H9 (cell line): ENCODE data around the gene TNNI3. TPM values are rescaled to one million over a fixed set of nuclear protein-coding genes. Genes with fewer than 3 reads are reported as not detected.

Experiments
- DNase-seq: peaks from one replicate; pipeline ENCODE4 v3.0.0-alpha.2; 2017
- H2AFZ ChIP-seq: one replicate; pipeline ENCODE4 v1.6.1; 2013; ENCODE audit warnings: mild to moderate bottlenecking, low read length, control low read depth, moderate library complexity
- H2AK5ac ChIP-seq: 2 replicates; pipeline ENCODE4 v1.6.1; 2013; ENCODE audit warnings: low read length, control low read depth, mixed read lengths; ENCODE audit not compliant: insufficient read length
- H2BK120ac ChIP-seq: one replicate; pipeline ENCODE4 v1.6.1; 2013; ENCODE audit warnings: low read depth, mild to moderate bottlenecking, low read length, control low read depth, inconsistent platforms; ENCODE audit not compliant: poor library complexity, severe bottlenecking
- H2BK12ac ChIP-seq: 2 replicates; pipeline ENCODE4 v1.6.1; 2013; ENCODE audit warnings: low read length, control low read depth, mixed read lengths, low read depth; ENCODE audit not compliant: insufficient read length
- H2BK15ac ChIP-seq: 2 replicates; pipeline ENCODE4 v1.6.1; 2013; ENCODE audit warnings: low read depth, low read length, control low read depth
- H2BK20ac ChIP-seq: one replicate; pipeline ENCODE4 v1.6.1; 2013; ENCODE audit warnings: low read depth, mild to moderate bottlenecking, low read length, control low read depth, inconsistent platforms; ENCODE audit not compliant: poor library complexity, severe bottlenecking
- H2BK5ac ChIP-seq: 2 replicates; pipeline ENCODE4 v1.6.1; 2013; ENCODE audit warnings: low read length, control low read depth, mixed read lengths; ENCODE audit not compliant: insufficient read length
- H3K14ac ChIP-seq: 2 replicates; pipeline ENCODE4 v1.6.1; 2013; ENCODE audit warnings: low read length, control low read depth; ENCODE audit not compliant: insufficient read depth
- H3K18ac ChIP-seq: 2 replicates; pipeline ENCODE4 v1.6.1; 2013; ENCODE audit warnings: low read depth, mild to moderate bottlenecking, mixed read lengths, low read length, control low read depth; ENCODE audit not compliant: insufficient read length
- H3K23ac ChIP-seq: 2 replicates; pipeline ENCODE4 v1.6.1; 2013; ENCODE audit warnings: low read length, control low read depth, mixed read lengths, low read depth; ENCODE audit not compliant: insufficient read length
- H3K23me2 ChIP-seq: 2 replicates; pipeline ENCODE4 v1.6.1; 2013; ENCODE audit warnings: low read depth, mild to moderate bottlenecking, mixed read lengths, low read length, control low read depth; ENCODE audit not compliant: insufficient read length, poor library complexity, severe bottlenecking
- H3K27ac ChIP-seq: 2 replicates; pipeline ENCODE4 v1.5.1; 2013; ENCODE audit warnings: low read length, control low read depth, mixed read lengths, low read depth; ENCODE audit not compliant: insufficient read length
- H3K27me3 ChIP-seq: 2 replicates; pipeline ENCODE4 v1.6.1; 2013; ENCODE audit warnings: low read length, control low read depth, inconsistent platforms; ENCODE audit not compliant: insufficient read depth
- H3K4ac ChIP-seq: 2 replicates; pipeline ENCODE4 v1.6.1; 2013; ENCODE audit warnings: low read depth, mild to moderate bottlenecking, control low read depth, inconsistent platforms, low read length, moderate library complexity
- H3K4me1 ChIP-seq: 2 replicates; pipeline ENCODE4 v1.6.1; 2013; ENCODE audit warnings: low read length, control low read depth, inconsistent platforms; ENCODE audit not compliant: insufficient read depth
- H3K4me2 ChIP-seq: 2 replicates; pipeline ENCODE4 v1.6.1; 2013; ENCODE audit warnings: low read length, control low read depth, mixed read lengths; ENCODE audit not compliant: insufficient read length, insufficient read depth
- H3K56ac ChIP-seq: 2 replicates; pipeline ENCODE4 v1.6.1; 2013; ENCODE audit warnings: low read depth, mild to moderate bottlenecking, mixed read lengths, low read length, control low read depth; ENCODE audit not compliant: insufficient read length
- H3K79me1 ChIP-seq: 2 replicates; pipeline ENCODE4 v1.6.1; 2013; ENCODE audit warnings: low read depth, mild to moderate bottlenecking, moderate library complexity, low read length, control low read depth, inconsistent platforms; ENCODE audit not compliant: insufficient read depth, poor library complexity, severe bottlenecking
- H3K79me2 ChIP-seq: 2 replicates; pipeline ENCODE4 v1.6.1; 2013; ENCODE audit warnings: low read length, control low read depth, inconsistent platforms; ENCODE audit not compliant: insufficient read depth
- H3K9ac ChIP-seq: 2 replicates; pipeline ENCODE4 v1.6.1; 2013; ENCODE audit warnings: low read length, control low read depth, mixed read lengths; ENCODE audit not compliant: insufficient read length; ENCODE audit errors: extremely low read depth
- H3K9me3 ChIP-seq: one replicate; pipeline ENCODE4 v1.6.1; 2013; ENCODE audit warnings: low read depth, low read length, inconsistent platforms; ENCODE audit not compliant: control insufficient read depth
- H3T11ph ChIP-seq: one replicate; pipeline ENCODE4 v1.6.1; 2013; ENCODE audit warnings: mild to moderate bottlenecking, low read length, control low read depth, inconsistent platforms
- H4K20me1 ChIP-seq: one replicate; pipeline ENCODE4 v1.6.1; 2013; ENCODE audit not compliant: control insufficient read depth, insufficient read length, insufficient read depth
- H4K5ac ChIP-seq: 2 replicates; pipeline ENCODE4 v1.6.1; 2013; ENCODE audit warnings: low read depth, mild to moderate bottlenecking, mixed read lengths, low read length, control low read depth; ENCODE audit not compliant: insufficient read length
- H4K8ac ChIP-seq: replicated peaks from 2 replicates; pipeline ENCODE4 v1.6.1; 2013; ENCODE audit warnings: low read length, control low read depth, mixed read lengths, low read depth; ENCODE audit not compliant: insufficient read length
- H4K91ac ChIP-seq: 2 replicates; pipeline ENCODE4 v1.6.1; 2013; ENCODE audit warnings: low read depth, mild to moderate bottlenecking, moderate library complexity, mixed read lengths, low read length, control low read depth; ENCODE audit not compliant: insufficient read length
- H3K27ac Mint-ChIP-seq, 3 experiments: 2 replicates in 2 of 3; 3 replicates in 1 of 3; pipeline ENCODE4 v1.8.0; 2020 to 2021; ENCODE audit warnings: mixed read lengths in 3 of 3, mild to moderate bottlenecking in 1 of 3, moderate library complexity in 1 of 3
- H3K27me3 Mint-ChIP-seq: 2 replicates; pipeline ENCODE4 v1.8.0; 2021; ENCODE audit warnings: low read depth, mild to moderate bottlenecking, moderate library complexity, mixed read lengths
- H3K36me3 Mint-ChIP-seq, 3 experiments: 2 replicates in 2 of 3; 3 replicates in 1 of 3; pipeline ENCODE4 v1.8.0; 2020 to 2021; ENCODE audit warnings: low read depth in 3 of 3, mixed read lengths in 3 of 3; ENCODE audit not compliant: insufficient read depth in 1 of 3
- H3K4me1 Mint-ChIP-seq, 2 experiments: 2 replicates each; pipeline ENCODE4 v1.8.0; 2020; ENCODE audit warnings: mixed read lengths in 2 of 2
- H3K4me3 Mint-ChIP-seq, 2 experiments: 2 replicates in 1 of 2; 3 replicates in 1 of 2; pipeline ENCODE4 v1.8.0; 2020 to 2021; ENCODE audit warnings: mild to moderate bottlenecking in 2 of 2, mixed read lengths in 2 of 2, moderate library complexity in 1 of 2
- H3K9me3 Mint-ChIP-seq, 2 experiments: 2 replicates in 1 of 2; 3 replicates in 1 of 2; pipeline ENCODE4 v1.8.0; 2020; ENCODE audit warnings: mild to moderate bottlenecking in 2 of 2, mixed read lengths in 2 of 2, moderate library complexity in 1 of 2
- WGBS: extraction: QIAGEN DNeasy Blood & Tissue Kit; methylation state at CpG from one replicate; pipeline ENCODE4 v1.1.7; 2013; ENCODE audit warnings: missing lambda C conversion rate, low lambda C conversion rate, mixed read lengths; ENCODE audit not compliant: insufficient read length; ENCODE audit errors: extremely low coverage; 5-methylcytosine and 5-hydroxymethylcytosine counted together
- total RNA-seq: library from RNA; stranded (reverse); gene quantifications from 2 replicates; pipeline ENCODE4 v1.2.1, GENCODE V29; 2021
- TF ChIP-seq, protein P1 (sequence below): fragments of 200-600 bp; sonication (generic); conservative IDR thresholded peaks from 3 replicates; pipeline ENCODE4 v1.8.0; 2021; ENCODE audit warnings: antibody characterized with exemption, mild to moderate bottlenecking

The TNNI3 gene
- total RNA-seq, 1 experiment from 2014 or later, result 36.9 TPM

GRCh38 chr19:55173714-55174409, 16.3 kb upstream of the TNNI3 start:
- Histone ChIP-seq H2BK12ac (no peak overlapping the region), H2BK20ac (no peak overlapping the region), H4K5ac (no peak overlapping the region), H3T11ph (no peak overlapping the region), H2AFZ (no peak overlapping the region), H4K8ac (no peak overlapping the region), H4K91ac (no peak overlapping the region), H3K79me2 (no peaks in the 10 kb centered on the region), H4K20me1 (no peaks in the 10 kb centered on the region), H3K4me2 (peak overlapping the region; percentile 32), H3K27me3 (no peaks in the 10 kb centered on the region), H2BK5ac (no peak overlapping the region), H3K18ac (no peak overlapping the region), H2AK5ac (no peak overlapping the region), H3K27ac (no peak overlapping the region), H2BK15ac (no peak overlapping the region), H3K4ac (no peak overlapping the region), H3K4me1 (peaks cover 2% of the 10 kb centered on the region; the same call in 1 of the 2 replicates), H3K23ac (no peak overlapping the region), H3K79me1 (no peaks in the 10 kb centered on the region), H3K23me2 (peaks cover 24% of the 10 kb centered on the region), H2BK120ac (no peak overlapping the region), H3K9ac (no peak overlapping the region), H3K14ac (no peak overlapping the region), H3K9me3 (no peaks in the 10 kb centered on the region), H3K56ac (no peak overlapping the region)
- TF ChIP-seq, protein P1, sequence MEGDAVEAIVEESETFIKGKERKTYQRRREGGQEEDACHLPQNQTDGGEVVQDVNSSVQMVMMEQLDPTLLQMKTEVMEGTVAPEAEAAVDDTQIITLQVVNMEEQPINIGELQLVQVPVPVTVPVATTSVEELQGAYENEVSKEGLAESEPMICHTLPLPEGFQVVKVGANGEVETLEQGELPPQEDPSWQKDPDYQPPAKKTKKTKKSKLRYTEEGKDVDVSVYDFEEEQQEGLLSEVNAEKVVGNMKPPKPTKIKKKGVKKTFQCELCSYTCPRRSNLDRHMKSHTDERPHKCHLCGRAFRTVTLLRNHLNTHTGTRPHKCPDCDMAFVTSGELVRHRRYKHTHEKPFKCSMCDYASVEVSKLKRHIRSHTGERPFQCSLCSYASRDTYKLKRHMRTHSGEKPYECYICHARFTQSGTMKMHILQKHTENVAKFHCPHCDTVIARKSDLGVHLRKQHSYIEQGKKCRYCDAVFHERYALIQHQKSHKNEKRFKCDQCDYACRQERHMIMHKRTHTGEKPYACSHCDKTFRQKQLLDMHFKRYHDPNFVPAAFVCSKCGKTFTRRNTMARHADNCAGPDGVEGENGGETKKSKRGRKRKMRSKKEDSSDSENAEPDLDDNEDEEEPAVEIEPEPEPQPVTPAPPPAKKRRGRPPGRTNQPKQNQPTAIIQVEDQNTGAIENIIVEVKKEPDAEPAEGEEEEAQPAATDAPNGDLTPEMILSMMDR, result peak; percentile 20; the same call in 1 of the 3 replicates
- Mint-ChIP-seq H3K4me3 (peak overlapping the region; percentile 66 to 92), H3K27me3 (peaks cover 81% of the 10 kb centered on the region), H3K9me3 (peaks cover 2 to 8% of the 10 kb centered on the region in 2 experiments; a peak in 4 of 5 replicates), H3K36me3 (no peaks in the 10 kb centered on the region), H3K27ac (no peak overlapping the region), H3K4me1 (peaks cover 29 to 50% of the 10 kb centered on the region in 2 experiments)
- no CpG with 5 or more reads among the region's 37 CpGs for WGBS
- DNase-seq, result peak; percentile 95
